Neuron (in vitro differentiated cells): ENCODE measurements around the gene CEBPB.

Experiments used
- H2AFZ ChIP-seq: one replicate; pipeline ENCODE4 v1.6.1; 2013; ENCODE audit warnings: low read depth, mild to moderate bottlenecking, inconsistent platforms, low read length, moderate library complexity
- H3K27me3 ChIP-seq: one replicate; pipeline ENCODE4 v1.6.1; 2013; ENCODE audit warnings: low read length; ENCODE audit not compliant: insufficient read depth
- H3K36me3 ChIP-seq: one replicate; pipeline ENCODE4 v1.6.1; 2013; ENCODE audit warnings: low read length; ENCODE audit not compliant: insufficient read depth
- H3K4me1 ChIP-seq: one replicate; pipeline ENCODE4 v1.6.1; 2013; ENCODE audit warnings: low read length; ENCODE audit not compliant: insufficient read depth
- H3K4me3 ChIP-seq: 2 replicates; pipeline ENCODE4 v1.5.1; 2013; ENCODE audit warnings: mild to moderate bottlenecking, low read length, moderate library complexity
- H3K9me3 ChIP-seq: one replicate; pipeline ENCODE4 v1.6.1; 2013; ENCODE audit warnings: low read length

Gene CEBPB

DNA sequence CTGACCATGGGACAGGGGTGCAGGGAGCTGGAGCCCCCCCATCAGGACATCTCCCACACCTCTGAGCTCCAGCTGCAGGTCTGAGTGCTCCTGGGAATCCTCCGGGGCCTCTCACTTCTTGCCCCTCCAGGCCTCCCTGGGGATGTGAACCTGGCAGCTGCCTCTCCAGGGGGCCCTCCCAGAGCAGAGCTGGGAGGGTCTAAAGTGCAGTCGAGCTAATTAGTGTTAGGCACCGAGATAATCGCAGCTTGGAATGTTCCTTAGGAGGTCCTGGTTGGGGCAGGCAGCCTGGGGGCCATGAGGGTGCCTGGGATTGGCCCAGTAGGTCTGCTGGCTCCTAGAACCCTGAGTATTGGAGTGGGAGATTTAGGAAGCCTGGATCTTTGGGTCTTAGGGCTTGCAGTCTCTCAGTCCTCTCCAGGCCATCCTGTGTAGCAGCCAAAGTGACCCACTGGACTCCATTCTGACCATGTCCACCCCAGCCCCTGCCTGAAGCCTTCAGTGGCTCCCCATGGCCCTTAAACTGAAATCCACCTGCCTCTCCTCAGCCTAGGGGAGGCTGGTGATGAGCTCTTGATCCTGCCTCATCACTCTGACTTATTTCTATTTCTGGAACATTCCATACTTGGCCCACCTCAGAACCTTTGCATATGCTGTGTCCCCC is 26.0 kb downstream of the CEBPB start:
- H3K9me3 ChIP-seq: no peaks in the 10 kb centered on the region
- no peaks in the 10 kb centered on the region for H3K4me1 ChIP-seq
- H2AFZ ChIP-seq: no peak overlapping the region
- H3K4me3 ChIP-seq: no peak overlapping the region
- H3K36me3 ChIP-seq: no peaks in the 10 kb centered on the region
- peaks cover 4% of the 10 kb centered on the region for H3K27me3 ChIP-seq

DNA sequence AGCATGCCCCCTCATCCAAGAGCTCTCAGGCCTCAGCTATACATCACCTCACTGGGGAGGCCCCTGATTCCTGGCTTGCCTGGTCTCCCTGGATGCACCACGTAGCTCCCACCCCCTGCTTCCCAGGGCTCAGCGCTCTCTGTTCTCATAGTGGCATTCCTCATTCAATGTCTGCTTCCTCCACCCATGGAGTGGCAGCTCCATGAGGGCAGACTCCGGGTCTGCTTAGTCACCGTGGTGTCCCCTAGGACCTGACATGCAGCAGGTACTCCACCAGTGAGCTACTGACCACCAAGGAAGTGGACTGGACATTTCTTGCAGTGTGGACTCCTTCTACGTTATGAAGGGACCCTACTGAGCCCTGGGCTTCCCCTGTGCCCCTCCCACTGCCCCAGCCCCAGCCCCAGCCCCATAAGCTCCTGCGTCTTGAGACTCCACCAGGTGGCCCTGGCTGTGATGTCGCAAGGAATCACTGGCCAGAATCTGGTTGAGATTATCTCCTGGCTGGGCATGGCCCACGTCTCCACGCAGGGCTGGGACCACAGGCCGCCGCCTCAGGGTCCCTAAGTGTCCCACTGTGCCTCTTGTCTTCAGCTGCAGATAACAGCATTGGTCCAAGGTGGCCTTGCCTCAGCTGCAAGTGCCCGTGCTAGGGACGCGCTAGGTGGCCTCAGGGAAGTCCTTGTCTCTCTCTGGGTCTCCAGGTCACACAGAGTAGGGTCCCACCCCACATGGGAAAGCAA is 26.7 kb downstream of the CEBPB start:
- Histone ChIP-seq H3K27me3 (peaks cover 3% of the 10 kb centered on the region), H3K9me3 (no peaks in the 10 kb centered on the region), H3K4me3 (no peak overlapping the region), H3K4me1 (no peaks in the 10 kb centered on the region), H3K36me3 (no peaks in the 10 kb centered on the region), H2AFZ (no peak overlapping the region)

DNA sequence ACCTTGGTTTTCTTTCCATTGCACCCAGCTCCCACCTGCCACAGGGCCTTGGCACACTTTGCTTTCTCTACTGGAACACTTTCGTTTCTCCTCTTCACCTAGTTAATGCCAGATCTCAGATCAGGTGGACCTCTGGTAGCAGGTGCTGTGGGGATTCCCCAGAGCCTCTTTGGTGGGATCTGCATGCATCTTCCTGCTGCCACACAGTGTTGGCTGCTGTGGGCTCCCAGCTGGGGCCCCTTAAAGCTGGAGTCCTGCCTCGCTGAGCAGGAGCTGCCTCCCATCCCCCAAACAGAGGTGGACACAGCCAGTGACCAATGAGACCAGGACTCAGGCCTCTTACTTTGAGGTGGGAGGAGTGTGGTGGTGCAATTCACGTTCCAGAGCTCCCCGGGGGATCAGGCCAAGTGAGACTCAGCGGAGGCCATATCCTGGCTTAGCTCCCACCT is 28.4 kb downstream of the CEBPB start:
- Histone ChIP-seq H3K4me3 (no peak overlapping the region), H2AFZ (no peak overlapping the region), H3K36me3 (no peaks in the 10 kb centered on the region), H3K27me3 (peaks cover 5% of the 10 kb centered on the region), H3K9me3 (no peaks in the 10 kb centered on the region), H3K4me1 (no peaks in the 10 kb centered on the region)

DNA sequence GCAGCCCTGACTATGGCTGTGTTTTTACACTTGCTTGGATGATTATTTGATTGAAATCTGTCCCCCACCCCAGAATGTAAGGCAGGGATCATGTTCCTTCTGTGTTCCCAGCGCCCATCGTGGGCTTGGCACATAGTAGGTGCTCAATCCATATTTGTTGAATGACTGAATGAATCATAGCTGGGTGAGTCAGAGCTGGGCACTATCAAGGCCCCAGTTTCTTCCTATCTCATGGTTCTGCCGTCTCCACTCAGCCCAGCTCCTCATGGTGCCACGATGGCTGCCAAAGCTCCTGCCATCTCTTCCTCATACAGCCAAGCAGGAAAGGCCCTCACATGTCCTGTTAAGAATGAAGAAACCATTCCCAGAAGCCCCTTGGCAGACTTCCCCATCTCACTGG is 29.0 kb downstream of the CEBPB start:
- H2AFZ ChIP-seq: no peak overlapping the region

DNA sequence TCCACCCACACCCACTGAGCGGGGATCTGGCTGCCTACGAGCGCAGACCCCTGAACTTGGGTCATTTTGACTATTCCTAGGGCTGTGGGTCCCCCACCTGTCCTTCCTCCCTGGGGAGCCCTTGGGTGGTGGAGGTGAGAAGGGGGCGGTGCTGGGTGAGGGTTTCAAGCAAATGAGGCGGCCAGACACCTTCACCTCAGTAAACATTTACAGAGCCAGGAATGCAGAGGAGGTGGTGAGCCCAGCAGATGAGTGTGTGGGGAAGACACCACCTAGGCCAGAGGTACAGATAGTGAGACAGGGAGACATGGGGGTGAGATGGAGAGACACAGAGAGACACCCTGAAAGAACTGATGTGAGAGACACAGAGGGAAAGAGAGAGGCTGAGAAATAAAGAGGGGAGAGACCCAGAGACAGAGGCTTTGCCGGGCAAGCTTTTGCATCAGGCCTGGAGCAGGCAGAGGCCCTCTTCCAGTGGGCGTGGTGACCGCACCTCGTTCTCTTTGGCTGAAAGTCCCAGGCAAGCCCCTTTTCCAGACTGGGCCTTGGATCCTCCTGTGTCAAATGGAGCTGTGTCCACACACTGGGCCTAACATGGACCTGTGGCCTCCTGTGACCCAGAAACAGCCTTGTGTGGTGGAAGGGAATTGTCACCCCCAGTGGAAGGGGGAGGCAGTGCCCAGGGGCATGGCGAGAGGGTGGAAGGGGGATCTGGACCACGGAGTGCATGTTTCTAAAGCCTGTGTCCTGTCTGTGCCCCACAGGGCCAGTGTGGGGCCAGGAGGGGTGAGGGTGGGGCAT is 29.7 kb downstream of the CEBPB start:
- no peaks in the 10 kb centered on the region for H3K4me1 ChIP-seq
- no peak overlapping the region for H2AFZ ChIP-seq
- H3K27me3 ChIP-seq: peaks cover 2% of the 10 kb centered on the region
- no peaks in the 10 kb centered on the region for H3K9me3 ChIP-seq
- no peaks in the 10 kb centered on the region for H3K36me3 ChIP-seq
- no peak overlapping the region for H3K4me3 ChIP-seq

More for the DNA sequence above, 29.0 kb downstream of the CEBPB start:
- Histone ChIP-seq H3K36me3 (no peaks in the 10 kb centered on the region), H3K27me3 (peaks cover 2% of the 10 kb centered on the region), H3K9me3 (no peaks in the 10 kb centered on the region), H3K4me3 (no peak overlapping the region), H3K4me1 (no peaks in the 10 kb centered on the region)

DNA sequence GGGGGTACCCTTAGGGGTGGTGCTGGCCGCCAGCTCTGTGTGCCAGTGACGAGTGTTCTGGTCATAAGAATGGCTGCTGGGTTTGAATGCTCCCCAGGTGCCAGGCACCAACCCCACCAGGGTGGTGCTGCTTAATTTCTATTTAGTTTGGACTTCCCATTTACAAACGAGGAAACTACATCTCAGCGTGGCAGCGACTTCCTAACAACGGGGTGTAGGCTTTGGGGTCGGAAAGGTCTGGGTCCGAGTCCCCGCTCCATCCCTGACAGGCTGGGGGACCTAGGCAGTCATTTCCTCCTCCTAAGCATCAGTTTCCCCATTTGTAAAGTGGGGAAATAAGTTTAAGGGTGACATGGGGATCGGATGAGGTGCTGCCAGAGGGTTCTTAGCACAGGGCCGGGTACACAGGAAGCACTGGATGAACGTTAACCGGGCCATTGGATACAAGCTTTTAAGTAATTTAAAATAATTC is 30.3 kb downstream of the CEBPB start:
- H3K27me3 ChIP-seq: peaks cover 2% of the 10 kb centered on the region
- H3K4me1 ChIP-seq: no peaks in the 10 kb centered on the region

DNA sequence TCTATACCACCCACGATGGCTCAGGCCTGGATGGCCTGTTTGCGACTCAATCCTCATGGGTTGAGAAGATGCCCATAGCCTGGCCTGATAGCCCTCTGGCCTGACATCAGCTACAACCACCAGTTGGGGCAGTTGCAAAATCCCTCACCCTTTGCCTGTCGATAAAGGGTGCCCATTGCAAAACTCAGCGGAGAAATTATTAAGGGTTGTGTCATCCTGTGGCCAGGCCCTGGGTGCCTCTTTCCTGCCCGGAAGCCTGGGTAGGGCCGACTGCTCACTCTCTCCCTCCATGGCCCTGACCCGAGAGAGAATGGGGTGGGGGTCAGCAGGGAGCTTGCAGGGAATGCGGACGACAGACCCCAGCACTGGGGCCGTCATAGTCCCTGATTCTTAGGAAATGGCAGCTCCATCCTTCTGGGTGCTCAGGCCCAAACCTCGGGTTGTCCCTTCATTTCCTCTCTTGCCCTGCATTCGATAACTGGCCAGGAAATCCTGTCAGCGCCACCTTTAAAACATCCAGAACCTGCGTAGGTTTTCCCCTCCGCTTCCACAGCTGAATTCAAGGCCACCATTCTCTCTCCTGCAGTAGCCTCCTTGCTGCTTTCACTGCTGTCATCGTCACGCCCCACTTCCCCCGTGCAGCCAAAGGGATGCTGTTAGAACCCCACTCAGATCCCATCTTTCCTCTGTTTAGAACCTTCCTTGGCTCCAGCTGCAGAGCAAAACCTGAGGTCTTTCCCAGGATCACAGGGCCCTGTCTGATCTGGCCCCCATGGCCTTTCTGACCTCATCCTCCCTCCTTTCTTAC is 31.1 kb downstream of the CEBPB start:
- Histone ChIP-seq H2AFZ (no peak overlapping the region), H3K4me1 (no peaks in the 10 kb centered on the region), H3K36me3 (no peaks in the 10 kb centered on the region), H3K4me3 (no peak overlapping the region), H3K9me3 (no peaks in the 10 kb centered on the region), H3K27me3 (peaks cover 2% of the 10 kb centered on the region)

More for the DNA sequence above, 30.3 kb downstream of the CEBPB start:
- H3K9me3 ChIP-seq: no peaks in the 10 kb centered on the region
- no peak overlapping the region for H2AFZ ChIP-seq
- H3K36me3 ChIP-seq: no peaks in the 10 kb centered on the region
- H3K4me3 ChIP-seq: no peak overlapping the region

DNA sequence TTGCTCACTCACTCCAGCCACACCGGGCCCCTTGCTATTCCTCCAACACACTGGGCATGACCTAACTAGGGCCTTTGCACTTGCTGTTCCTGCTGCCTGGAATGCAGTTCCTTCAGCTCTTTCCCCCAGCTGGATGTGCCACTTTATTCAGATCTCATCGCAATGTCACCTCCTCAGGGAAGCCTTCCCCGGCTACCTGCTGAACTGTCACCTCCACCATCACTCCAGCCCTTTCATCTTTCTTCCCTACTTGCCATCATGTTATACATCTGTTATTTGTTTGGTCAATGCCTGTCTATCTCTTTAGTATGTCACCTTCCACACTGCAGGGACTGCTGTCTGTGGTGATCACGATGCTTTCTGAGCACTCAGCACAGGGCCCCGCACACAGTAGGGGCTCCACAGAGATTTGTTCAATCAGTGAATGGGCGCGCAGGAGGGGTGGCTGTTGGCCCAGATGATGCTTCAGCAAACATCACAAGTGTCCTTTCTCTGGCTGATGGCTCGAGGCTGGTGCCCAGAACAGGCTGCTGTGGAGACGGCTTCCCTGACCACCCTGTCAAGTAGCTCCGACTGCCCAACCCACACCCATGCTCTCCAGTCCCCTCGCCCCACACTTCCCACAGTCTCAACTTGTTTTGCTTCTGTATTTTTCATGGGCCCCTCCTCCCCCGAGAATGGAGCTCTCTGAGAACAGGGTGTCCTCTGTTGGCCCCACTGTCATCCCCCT is 31.8 kb downstream of the CEBPB start:
- no peak overlapping the region for H3K4me3 ChIP-seq
- H2AFZ ChIP-seq: no peak overlapping the region
- H3K36me3 ChIP-seq: no peaks in the 10 kb centered on the region
- H3K9me3 ChIP-seq: no peaks in the 10 kb centered on the region
- no peaks in the 10 kb centered on the region for H3K4me1 ChIP-seq
- peaks cover 2% of the 10 kb centered on the region for H3K27me3 ChIP-seq

DNA sequence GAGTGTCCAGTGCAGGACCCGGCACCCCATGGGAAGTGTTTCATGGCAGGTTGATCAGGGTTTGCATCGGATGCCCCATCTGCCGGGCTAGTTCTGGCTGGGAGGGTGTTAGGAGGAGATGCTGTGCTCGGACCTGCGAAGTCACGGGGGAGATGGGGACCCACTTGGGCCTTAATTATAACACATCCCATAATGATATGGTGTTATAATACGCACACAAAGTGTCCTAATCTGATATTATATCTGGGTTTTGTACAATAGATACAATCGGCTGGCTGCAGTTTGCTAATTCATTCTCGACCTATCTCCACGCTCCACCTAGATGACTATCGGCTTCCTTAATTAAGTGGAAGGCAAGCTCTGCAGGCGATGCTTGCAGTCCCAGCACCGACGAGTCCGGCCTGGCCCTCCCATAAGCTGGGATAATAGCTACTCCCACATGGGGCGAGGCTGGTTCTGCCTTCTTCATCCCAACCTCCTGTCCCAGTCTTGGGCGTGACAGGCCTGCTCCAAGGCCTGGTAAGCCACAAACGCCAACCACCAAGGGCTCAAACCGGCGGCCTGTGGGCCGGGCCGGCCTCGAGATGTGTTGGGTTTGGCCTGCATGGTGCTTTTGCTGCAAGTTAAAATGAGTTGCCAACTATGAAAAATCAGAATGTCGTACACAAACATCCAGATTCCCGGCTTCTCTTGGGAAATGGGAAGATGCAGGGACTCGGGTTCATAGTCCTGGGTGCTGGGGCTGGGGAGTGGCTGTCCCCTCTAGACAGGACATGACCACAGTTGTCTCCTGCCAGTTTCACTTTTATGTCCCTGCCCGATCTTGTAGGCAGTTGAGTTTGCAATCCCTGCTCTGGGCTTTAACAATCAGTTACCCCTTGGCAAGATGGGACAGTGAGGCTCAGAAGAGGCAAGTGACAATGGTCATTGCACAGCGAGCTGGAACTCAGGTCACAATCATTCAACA is 32.7 kb downstream of the CEBPB start:
- H3K9me3 ChIP-seq: no peaks in the 10 kb centered on the region
- no peak overlapping the region for H3K4me3 ChIP-seq
- no peak overlapping the region for H2AFZ ChIP-seq
- no peaks in the 10 kb centered on the region for H3K4me1 ChIP-seq
- no peaks in the 10 kb centered on the region for H3K36me3 ChIP-seq
- H3K27me3 ChIP-seq: peaks cover 2% of the 10 kb centered on the region

DNA sequence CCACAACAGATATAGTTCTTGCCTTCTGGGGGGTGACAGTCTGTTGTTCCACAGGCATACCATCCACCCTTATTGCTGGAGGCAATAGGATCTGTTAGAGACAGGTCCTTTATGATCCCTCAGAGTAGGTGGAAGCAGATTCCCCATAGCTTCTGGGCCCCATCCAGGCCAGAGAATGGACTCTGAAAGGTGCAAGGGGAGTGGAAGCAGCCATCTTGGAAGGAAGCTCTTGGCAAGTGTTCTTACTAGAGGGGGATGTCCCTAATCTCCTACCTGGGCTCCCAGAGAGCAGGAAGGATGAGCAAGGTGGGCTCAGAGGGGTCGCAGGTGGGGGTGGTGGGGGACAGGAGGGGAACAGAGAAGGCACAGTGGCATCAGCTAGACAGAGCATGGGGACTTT is 33.4 kb downstream of the CEBPB start:
- Histone ChIP-seq H3K36me3 (no peaks in the 10 kb centered on the region), H2AFZ (no peak overlapping the region), H3K4me3 (no peak overlapping the region), H3K9me3 (no peaks in the 10 kb centered on the region), H3K27me3 (peaks cover 2% of the 10 kb centered on the region), H3K4me1 (no peaks in the 10 kb centered on the region)

DNA sequence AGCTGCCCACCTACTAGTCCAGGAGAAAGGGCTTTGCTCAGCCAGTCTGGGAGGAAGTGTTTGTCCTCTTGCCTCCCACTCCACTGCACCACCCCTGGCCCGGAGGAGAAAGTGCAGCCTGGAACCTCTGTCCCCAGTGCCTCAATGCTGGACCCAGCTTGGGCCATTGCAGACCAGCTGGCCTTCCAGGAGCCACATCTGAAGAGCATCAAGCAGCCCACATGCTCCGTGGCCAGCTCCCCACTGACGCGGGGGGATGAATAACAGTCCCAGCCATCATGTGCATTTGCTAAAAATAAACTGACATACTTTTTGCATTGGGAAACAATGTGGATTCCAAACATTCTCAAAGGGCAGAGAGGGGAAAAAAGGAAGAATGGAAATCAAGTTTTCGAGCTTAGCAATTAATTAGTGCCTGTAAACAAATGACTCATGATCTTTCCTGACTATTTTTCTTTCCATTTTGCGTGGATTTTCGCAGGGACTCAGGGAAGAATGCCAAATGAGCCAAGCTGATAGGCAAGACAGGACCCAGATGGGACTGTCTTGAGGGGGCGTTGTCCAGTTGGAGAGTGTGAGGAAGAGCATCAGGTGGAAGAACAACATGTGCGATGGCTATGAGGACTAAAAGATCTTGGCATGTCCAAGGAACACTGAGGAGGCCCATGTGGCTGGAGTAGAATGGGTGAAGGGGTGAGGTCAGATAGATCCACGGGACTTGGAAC is 34.1 kb downstream of the CEBPB start:
- no peaks in the 10 kb centered on the region for H3K36me3 ChIP-seq
- H3K4me1 ChIP-seq: no peaks in the 10 kb centered on the region
- no peak overlapping the region for H3K4me3 ChIP-seq
- peaks cover 2% of the 10 kb centered on the region for H3K27me3 ChIP-seq
- no peaks in the 10 kb centered on the region for H3K9me3 ChIP-seq
- no peak overlapping the region for H2AFZ ChIP-seq
